SKM-1 (cell line): ENCODE measurements around the gene TMCC1.
"Not testable (repeated sequence)": the region's sequence is repeated elsewhere in the genome, so short reads cannot be mapped to it uniquely, and the experiment has no call there.

Source experiments
- DNase-seq: peaks from one replicate; lab custom pipeline; 2025; ENCODE audit not compliant: unreplicated experiment; lab: John Stamatoyannopoulos, UW

The TMCC1 gene

DNA sequence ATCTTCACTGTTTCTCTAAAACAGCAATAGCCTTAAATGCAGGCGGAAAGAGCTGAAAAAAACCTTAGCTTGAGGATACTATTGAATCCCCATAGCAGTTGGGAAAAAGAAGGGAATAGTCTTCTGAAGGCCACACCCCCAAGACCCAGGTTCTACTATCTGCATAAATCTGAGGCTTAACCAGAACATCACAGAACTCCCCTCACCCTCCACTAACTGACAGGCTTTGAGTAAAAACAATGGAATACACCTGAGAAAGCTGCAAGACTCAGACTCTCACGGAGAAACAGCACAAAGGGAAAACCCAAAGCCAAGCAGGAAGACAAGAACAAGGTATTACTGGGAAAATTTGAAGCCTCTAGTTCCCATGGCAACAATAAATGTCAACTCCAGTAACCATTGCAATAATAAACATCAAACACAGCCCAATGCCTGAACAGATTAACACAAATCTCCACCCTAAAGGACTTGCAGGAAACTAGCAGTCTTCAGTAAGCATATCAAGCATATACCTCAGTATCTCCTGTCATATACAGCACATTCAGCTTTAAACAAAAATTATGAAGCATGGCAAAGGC lies 56.4 kb downstream of the TMCC1 start:
- no peak for DNase-seq

DNA sequence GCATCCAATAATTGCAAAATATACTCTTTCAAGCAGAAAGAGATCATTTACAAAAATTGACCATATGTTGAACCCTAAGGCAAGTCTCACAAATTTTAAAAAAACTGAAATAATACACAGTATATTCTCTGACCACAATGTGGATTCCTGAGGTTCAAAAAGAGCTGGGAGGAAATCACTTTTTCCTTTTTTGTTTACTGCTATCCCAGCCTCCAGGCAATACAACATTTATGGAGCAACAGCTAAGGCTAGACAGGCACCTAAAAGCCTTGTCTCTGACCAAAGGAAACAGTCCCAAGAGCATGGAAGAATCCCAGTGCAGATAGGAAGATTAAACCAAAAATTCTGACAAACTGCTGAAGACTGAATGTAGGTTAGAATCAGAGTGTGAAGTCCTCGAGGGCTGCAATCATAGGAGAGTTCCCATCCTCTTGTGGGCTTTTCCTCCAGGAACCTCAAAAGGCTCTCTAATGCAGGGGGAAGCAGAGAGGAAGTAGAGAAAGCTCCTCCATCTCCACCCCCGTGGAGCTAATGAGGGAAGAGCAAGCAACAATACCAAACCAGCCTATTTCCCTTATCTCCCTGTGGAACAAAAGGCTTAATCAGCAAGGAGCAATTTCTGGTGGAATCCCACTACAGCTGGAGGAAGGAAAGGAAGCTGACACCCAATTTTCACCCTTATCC lies 57.0 kb downstream of the TMCC1 start:
- DNase-seq, result no peak

DNA sequence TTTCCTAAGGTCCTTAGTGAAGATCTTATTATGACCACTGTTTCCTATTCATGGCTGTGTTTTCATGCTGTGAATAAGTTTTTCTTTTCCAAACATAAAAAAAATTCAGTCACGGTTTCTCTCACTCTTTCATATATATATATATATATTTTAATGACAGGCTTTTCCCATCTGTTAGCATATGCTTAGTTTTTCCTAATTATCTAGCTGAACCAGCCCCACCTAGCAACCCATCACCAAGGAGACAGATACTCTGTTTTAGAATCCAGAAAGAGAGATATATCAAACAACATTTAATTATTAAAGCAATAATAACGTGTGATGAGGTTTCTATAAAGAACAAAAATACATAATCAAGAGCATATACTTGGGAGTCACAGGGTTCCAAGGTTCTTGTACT lies 58.3 kb downstream of the TMCC1 start:
- DNase-seq, result no peak

DNA sequence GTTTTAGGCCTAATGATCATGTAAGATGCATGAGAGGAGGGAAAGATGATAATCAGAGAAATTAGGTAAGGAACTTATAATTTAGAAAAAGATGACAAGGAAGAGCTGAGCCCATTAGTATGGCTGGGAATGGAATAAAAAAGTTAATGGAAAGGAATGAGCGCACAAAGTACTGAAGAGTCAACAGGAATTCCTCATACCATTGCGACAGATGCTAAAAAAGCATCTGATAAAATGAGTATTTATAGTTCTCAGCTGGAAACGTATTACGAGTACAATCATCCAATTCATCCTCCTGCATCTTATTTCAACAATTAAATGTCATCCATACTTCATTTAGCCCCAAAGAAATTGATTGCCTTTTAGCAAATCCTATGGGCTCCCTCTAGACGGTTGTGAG lies 58.9 kb downstream of the TMCC1 start:
- DNase-seq, result no peak

DNA sequence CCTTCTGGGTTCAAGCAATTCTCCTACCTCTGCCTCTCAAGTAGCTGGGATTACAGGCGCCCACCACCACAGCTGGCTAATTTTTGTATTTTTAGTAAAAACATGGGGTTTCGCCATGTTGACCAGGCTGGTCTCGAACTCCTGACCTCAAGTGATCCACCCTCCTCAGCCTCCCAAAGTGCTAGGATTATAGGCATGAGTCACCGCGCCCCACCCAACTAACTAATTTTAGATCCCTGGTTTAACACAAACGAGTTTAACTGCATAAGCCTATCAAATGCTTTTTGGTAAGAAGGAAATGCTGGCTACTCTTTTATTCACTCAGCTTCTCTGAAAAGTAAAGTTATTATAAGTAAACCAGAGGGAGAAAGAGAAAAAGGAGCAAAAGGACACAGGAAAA lies 61.6 kb downstream of the TMCC1 start:
- DNase-seq, result not testable (repeated sequence)

DNA sequence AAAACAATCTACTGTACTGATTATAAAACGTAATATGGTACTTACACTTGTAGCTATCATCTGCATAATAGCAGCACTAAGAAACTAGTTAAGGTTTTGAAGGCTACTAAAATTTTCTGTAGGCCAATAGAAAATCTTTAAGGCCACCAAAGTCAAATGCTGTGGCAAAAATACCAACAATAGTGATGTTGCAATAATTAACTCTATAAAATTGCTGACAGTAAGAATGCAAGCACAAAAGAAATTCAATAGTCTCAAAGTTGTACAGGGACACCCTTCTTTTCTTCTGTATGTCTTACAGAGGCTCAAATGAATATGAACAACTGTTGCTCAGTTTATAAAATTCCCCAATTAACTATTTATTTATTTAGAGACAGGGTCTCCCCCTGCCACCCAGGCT lies 62.0 kb downstream of the TMCC1 start:
- DNase-seq, result no peak

DNA sequence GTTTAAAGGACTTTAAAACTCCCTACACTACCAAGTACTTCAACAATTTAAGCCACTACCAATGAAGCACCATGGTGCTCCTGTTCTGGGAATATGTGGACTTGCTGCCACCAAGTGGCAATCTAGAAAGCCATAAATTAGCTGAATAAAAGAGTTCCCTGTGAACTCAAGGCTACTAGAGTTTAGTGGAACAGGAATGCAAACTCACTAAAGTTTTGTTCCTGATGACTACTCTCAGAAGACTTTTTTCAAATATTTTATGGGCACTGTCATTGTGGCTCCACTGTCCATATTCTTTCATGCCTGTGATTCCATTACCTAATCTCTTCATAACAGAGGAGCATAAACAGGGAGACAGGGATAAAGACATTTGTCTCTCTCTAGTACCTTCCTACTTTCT lies 63.9 kb downstream of the TMCC1 start:
- peak; percentile 14 for DNase-seq

DNA sequence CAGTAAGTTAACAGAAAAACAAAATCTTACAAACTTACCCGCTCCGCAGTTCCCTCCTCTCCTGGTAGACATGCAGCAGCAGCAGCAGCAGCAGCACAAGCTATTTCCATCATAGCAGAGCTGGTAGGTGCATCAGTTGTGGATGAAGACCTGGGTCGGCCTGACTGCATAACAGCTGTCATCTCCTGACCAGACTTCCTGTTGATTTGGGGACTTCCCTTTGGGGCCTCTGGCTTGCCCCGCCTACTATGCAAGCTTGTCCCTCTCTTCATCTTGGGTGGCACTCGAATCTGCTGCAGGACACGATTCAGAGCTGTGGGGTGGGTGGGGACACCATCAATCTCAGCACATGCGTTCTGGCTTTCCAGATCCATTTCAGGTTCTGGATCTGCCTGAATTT lies 65.7 kb downstream of the TMCC1 start:
- DNase-seq, result no peak

DNA sequence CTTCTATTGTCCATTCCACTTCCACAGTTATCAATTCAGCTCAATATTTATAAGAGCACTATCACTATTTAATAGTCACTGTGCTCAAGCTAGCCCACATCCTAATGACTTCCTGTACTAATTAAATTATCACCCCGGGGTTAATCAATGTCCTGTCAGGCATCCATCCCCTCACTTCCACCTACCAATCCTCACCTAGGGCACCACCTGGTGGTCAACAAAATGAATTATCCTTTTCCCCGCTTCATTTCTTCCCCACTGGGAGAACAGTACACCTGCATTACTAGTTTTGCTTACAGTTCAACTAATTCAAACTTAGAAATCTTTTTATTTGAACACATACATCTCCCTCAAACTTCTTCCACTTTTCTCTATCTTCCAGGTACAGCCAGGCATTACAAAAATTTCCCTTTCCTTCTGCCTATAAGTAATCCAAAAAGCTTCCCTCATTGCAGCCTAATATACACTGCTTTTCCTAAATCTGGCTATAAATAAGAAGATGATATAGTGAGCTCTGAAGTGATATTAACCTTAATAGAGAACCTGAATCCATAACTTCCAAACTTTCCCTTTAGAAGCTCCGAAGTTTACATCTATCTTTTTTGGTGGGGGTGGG lies 68.5 kb downstream of the TMCC1 start:
- peak; percentile 38 for DNase-seq

DNA sequence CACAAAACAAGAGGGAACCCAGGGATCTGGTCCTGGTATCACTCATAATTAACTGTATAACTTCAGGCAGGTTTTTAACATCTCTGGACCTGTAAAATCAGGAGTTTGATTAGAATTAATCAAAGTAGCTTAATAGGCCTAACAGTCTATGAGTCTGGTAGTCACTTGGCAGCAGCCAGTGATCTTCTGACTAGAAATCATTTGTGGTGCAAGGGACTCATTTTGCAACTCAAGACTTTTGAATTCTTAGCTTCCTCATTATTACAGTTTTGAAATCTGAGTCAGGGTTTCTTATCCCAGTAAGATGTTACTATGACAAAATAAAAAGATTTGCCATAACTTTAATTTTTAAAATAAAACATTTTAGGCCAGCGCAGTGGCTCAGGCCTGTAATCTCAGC lies 70.8 kb downstream of the TMCC1 start:
- DNase-seq, result peak; percentile 49

DNA sequence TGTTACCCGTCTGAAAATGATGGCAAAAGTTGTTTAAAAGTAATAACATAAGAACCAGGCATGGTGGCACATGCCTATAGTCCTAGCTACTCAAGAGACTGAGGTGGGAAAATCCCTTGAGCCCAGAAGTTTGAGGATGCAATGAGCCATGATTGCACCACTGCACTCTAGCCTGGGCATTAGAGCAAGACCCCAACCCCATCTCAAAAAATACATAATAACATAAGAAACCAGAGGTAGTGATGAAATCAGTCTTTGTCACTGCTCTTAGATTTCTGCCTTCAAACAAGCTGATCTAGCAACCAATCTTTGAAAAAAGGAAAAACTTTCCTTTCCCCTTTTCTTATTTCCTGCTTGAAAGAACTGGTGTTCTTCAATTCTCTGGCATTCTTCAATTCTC lies 71.3 kb downstream of the TMCC1 start:
- DNase-seq, result no peak

DNA sequence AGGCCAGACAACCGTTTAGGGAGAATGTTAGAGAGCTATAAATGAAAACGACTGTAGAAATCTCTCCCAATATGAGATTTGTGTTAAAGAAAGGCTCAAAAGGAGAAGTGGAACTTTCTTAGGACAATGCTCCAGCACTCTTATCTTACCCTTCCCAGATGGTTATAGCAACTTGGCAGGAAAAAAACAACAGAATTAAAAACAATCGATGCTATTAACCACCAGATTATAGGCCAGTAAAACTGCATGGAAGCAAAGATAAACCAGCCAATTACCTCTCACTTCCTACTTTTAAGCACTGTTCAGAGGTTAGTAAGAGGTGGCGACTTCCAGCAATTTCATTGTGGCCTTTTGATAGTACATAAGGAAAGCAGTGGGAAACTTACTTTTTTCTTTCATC lies 72.9 kb downstream of the TMCC1 start:
- no peak for DNase-seq

DNA sequence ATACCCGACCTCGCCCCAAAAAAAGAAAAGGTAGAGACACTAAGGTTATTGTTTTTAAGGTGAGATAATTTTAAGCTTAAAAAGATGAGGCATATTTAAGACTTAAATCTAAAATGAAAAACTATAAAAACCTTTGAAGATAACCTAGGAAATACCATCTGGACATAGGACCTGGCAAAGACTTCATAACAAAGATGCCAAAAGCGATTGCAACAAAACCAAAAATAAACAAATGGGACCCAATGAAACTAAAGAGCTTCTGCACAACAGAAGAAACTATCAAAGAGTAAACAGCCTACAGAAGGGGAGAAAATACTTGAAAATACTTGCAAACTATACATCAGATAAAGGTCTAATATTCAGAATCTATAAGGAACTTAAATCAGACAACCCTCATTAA lies 80.9 kb downstream of the TMCC1 start:
- DNase-seq, result no peak

DNA sequence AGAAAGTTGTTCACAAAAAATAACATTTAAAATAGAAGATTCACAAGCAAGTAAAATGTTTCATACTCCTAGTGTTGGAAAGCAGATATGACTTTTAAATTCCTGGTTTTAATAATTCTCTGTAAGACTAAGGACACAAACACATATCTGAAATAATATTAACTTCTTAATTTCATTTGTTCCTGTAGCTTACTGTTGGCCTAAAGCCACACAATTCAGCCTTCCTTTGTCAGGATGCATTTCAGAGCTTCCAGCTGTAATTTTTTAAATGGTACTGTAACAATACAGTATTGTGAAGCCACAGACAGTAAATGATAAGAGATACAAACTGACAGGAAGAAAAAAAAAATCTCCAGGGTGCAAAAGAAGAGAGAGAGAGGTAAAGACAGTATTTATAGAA lies 84.2 kb downstream of the TMCC1 start:
- DNase-seq, result no peak

DNA sequence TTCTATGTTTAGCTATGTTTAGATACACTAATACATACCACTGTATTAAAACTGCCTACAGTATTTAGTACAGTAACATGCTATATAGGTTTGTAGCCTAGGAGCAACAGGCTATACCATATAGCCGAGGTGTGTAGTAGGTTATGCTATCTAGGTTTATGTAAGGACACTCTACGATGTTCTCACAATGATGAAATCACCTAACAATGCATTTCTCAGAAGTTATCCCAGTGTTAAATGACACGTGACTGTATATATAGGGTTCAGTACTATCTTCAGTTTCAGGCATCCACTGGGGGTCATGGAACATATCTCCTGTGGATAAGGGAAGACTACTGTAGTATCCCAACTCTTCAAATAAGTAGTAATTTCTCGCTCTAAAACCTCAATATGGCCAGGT lies 97.4 kb downstream of the TMCC1 start:
- no peak for DNase-seq

DNA sequence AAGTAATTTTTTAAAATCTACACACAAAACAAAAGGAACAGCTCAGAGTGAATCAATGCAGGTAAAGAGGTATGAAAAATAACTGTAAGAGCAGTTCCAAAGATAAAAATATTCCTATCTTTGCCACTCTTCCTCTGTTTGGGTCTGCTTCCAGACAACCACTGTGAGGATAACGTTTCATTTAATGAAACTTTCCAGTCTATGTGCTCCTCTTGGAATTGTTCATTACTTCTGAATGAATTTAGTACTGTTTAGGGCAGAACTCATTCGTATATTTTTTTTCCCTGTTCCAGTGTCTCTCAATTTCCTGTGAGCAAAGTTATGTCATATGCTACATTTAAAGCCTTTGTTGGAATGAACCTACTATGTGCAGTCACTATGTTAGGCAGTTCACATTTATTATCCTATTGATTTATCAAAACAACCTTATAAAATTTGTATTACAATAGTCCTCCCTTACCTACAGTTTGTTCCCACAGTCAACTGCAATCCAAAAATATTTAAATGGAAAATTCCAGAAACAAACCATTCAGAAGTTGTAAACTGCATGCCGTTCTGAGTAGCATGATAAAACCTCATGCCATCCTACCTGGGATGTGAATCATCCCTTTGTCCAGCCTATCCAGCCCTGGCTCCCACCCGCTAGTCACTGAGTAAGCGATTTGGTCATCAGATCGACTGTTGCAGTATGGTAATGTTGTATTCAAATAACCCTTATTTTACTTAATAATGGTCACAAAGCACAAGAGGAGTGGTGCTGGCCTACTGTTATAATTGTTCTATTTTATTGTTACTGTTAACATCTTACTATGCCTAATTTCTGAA lies 98.1 kb downstream of the TMCC1 start:
- no peak for DNase-seq

DNA sequence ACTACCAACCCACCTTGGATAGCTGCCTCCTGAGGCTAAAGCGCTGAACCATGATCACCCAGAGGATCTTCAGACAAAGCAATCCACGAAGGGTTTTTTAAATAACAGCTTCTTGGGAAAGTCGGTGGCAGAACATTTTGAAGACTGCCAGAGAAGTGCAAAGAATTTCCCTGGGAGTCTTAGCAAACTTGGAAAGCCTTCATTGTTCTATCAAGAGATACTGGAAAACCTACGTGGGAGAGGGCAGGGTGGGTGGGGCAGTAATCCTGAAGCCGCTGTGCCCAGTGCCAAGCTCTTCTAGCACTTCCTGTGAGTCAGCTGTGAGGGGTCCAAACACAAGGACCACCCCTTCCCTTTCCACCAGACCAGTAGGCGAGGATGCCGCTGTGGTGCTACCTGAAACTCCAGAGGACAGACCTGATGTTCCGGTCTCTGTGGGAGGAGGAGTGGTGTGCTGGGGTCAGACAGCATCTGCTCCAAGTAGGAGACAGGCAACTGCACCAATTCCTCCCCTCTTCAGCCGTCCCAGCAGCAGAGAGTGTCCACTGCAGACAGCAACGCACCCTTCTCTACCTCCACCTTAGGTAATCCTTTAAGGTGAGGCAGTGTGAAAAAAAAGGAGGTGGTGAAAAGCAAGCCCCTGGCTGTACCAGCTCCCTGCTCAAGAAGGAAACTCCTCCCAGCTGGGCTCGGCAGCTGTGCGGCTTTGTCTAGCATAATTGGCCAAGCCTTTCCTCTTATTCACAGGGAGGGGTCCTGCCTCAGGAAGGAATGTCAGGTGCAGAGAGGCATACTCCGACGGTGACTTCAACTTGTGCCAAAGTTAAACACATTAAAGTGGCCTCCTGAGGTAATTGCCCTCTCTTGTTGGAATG lies 99.0 kb downstream of the TMCC1 start:
- DNase-seq, result no peak

DNA sequence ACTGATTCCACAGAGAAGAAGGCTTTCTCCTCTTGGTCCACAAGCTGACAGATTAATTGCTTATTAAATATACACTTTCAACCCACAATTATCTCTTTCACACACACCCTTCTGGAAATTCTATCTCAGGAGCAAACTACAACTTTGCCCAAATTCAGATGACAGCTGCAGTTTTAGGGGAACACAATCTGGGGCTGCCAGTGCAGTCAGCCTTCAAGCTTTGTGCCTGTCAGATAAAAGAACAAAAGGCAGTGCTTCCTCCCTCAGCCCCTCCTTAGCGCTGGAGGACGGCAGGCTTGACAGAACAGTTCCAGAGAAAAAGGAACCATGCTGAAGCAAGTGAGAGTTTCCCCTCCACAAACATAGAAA lies 99.6 kb downstream of the TMCC1 start:
- no peak for DNase-seq

DNA sequence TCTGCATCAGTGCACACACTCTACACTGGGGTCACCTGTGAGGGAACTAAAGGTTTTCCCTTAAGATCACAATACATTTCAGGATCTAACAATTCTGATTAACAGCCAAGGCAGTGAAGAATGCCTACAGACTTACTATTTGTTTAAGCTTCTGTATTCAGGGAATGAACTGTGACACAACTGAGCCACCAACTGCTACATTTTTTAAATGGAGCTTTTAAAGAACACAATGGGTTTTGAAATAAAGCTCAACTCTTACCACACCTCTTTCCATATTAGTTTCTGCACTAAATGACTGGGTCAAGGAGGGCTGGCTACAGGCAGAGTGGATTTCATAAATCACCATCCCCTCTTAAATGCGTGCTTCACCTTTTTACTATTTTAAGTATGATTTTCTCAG lies 100.2 kb downstream of the TMCC1 start:
- DNase-seq, result peak; percentile 19

DNA sequence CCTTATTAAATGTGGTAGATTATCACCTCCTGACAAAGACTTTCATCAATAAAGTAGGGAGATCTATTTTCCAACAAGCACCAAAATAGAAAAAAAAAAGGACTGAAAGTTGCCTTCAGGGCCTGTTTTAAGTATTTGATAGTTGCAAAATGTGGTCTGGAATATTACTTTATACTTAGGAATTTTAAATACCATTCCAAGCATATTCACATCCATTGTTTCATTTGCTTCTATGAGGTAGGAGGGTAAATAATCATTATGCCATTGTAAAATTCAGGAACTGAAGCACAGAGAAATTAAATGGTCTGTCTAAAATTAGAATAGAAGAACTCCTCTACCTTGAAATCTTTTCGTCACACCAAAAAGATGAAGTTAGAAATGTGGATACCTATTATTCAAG lies 110.0 kb downstream of the TMCC1 start:
- no peak for DNase-seq

DNA sequence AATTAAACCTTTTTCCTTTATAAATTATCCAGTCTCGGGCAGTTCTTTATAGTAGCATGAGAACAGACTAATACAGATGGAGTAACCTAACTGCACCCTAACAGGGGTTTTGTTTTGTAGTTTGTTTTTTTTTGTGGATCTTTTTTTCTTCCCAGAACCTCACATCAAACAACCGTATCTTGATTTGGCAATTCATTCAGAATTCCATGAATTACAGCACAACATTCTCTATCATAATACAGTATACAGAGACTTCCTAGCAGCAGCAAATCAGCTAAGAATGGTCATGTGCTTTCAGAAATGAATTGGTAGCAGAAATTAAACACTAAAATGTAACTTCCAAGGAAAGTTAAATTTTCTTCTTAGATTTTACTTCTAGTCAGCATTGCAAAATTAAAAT lies 114.6 kb downstream of the TMCC1 start:
- no peak for DNase-seq
